GM12874 (cell line): ENCODE results near the gene GPRIN3.

Source experiments
- CTCF ChIP-seq: IDR thresholded peaks from 2 replicates; pipeline ENCODE4 v1.5.1; 2011; ENCODE audit warnings: low read depth, mild to moderate bottlenecking, control low read depth, low read length, moderate library complexity; ENCODE audit not compliant: insufficient read depth

Gene GPRIN3

GRCh38 chr4:89242216-89242615 lies 65.4 kb downstream of the GPRIN3 start:
- TF ChIP-seq CTCF: no peak

- no peak for TF ChIP-seq CTCF
Observed at GRCh38 chr4:89230271-89230670, 77.3 kb downstream of the GPRIN3 start.

GRCh38 chr4:89226665-89227574 lies 80.7 kb downstream of the GPRIN3 start:
- peak; percentile 77 for TF ChIP-seq CTCF

- no peak for TF ChIP-seq CTCF
Observed at GRCh38 chr4:89222170-89222569, 85.4 kb downstream of the GPRIN3 start.

GRCh38 chr4:89221167-89221867 lies 86.3 kb downstream of the GPRIN3 start:
- no peak for TF ChIP-seq CTCF

GRCh38 chr4:89218587-89218986 lies 89.0 kb downstream of the GPRIN3 start:
- no peak for TF ChIP-seq CTCF

- no peak for TF ChIP-seq CTCF
Observed at GRCh38 chr4:89217604-89218003, 90.0 kb downstream of the GPRIN3 start.
